OCI-LY1 (cell line): ENCODE measurements around the gene PDK4.

Experiments
- H2AFZ ChIP-seq: fragments of 200-600 bp; sonication (generic), shearing (Covaris generic); 2 replicates; pipeline ENCODE4 v1.6.0; 2014; ENCODE audit warnings: antibody characterized with exemption, mild to moderate bottlenecking, low read length
- H3F3A ChIP-seq: fragments of 200-600 bp; sonication (generic), shearing (Covaris generic); 2 replicates; pipeline ENCODE4 v1.6.0; 2014; ENCODE audit warnings: mild to moderate bottlenecking, antibody characterized with exemption, low read length, moderate library complexity; ENCODE audit not compliant: insufficient read depth
- H3K27ac ChIP-seq: fragments of 200-600 bp; sonication (generic); 2 replicates; pipeline ENCODE4 v1.5.1; 2014; ENCODE audit warnings: low read length, mixed run types, mild to moderate bottlenecking, low read depth; ENCODE audit not compliant: poor library complexity, severe bottlenecking
- H3K27me3 ChIP-seq: fragments of 200-600 bp; sonication (generic); 2 replicates; pipeline ENCODE4 v1.6.0; 2014; ENCODE audit warnings: antibody characterized with exemption, mild to moderate bottlenecking, low read length, moderate library complexity; ENCODE audit not compliant: insufficient read depth
- H3K36me3 ChIP-seq: fragments of 200-600 bp; sonication (generic); 2 replicates; pipeline ENCODE4 v1.6.1; 2014; ENCODE audit warnings: mild to moderate bottlenecking, antibody characterized with exemption, low read length, moderate library complexity, mixed read lengths; ENCODE audit not compliant: insufficient read depth
- H3K4me1 ChIP-seq: fragments of 200-600 bp; sonication (generic); 2 replicates; pipeline ENCODE4 v1.5.1; 2014; ENCODE audit warnings: mild to moderate bottlenecking, low read length, moderate library complexity; ENCODE audit not compliant: insufficient read depth, severe bottlenecking
- H3K4me2 ChIP-seq: fragments of 200-600 bp; sonication (generic), shearing (Covaris generic); 2 replicates; pipeline ENCODE4 v1.6.1; 2014; ENCODE audit warnings: low read length
- H3K4me3 ChIP-seq: fragments of 200-600 bp; sonication (generic); 2 replicates; pipeline ENCODE4 v1.5.1; 2014; ENCODE audit warnings: low read length, low read depth, mild to moderate bottlenecking, mixed read lengths; ENCODE audit not compliant: poor library complexity, severe bottlenecking
- H3K79me2 ChIP-seq: fragments of 200-600 bp; shearing (Covaris generic); 2 replicates; pipeline ENCODE4 v1.6.1; 2016; ENCODE audit warnings: mixed run types, low read length, mixed read lengths; ENCODE audit not compliant: insufficient read depth
- H3K9ac ChIP-seq: fragments of 200-600 bp; sonication (generic), shearing (Covaris generic); 2 replicates; pipeline ENCODE4 v1.6.1; 2014; ENCODE audit warnings: mild to moderate bottlenecking, low read length, mixed read lengths
- H3K9me2 ChIP-seq: fragments of 200-600 bp; sonication (generic), shearing (Covaris generic); 2 replicates; pipeline ENCODE4 v1.6.1; 2014; ENCODE audit warnings: low read depth, mild to moderate bottlenecking, low read length, mixed read lengths
- H3K9me3 ChIP-seq: fragments of 200-600 bp; shearing (Covaris generic); 2 replicates; pipeline ENCODE4 v1.6.1; 2014; ENCODE audit warnings: low read length, mixed read lengths
- H4K20me1 ChIP-seq: fragments of 200-600 bp; sonication (generic), shearing (Covaris generic); 2 replicates; pipeline ENCODE4 v1.6.0; 2016; ENCODE audit warnings: mild to moderate bottlenecking, low read length; ENCODE audit not compliant: insufficient read depth
- EZH2 ChIP-seq: fragments of 200-600 bp; sonication (generic), shearing (Covaris generic); IDR thresholded peaks from 2 replicates; pipeline ENCODE4 v1.8.0; 2017; ENCODE audit warnings: borderline replicate concordance, mixed run types, mild to moderate bottlenecking, antibody characterized with exemption, low read length, moderate library complexity, mixed read lengths
- TF ChIP-seq, protein P1 (sequence below): fragments of 200-600 bp; sonication (generic), shearing (Covaris generic); IDR thresholded peaks from 2 replicates; pipeline ENCODE4 v1.5.1; 2017; ENCODE audit warnings: mild to moderate bottlenecking, antibody characterized with exemption, low read length, moderate library complexity, mixed read lengths

PDK4 gene

DNA sequence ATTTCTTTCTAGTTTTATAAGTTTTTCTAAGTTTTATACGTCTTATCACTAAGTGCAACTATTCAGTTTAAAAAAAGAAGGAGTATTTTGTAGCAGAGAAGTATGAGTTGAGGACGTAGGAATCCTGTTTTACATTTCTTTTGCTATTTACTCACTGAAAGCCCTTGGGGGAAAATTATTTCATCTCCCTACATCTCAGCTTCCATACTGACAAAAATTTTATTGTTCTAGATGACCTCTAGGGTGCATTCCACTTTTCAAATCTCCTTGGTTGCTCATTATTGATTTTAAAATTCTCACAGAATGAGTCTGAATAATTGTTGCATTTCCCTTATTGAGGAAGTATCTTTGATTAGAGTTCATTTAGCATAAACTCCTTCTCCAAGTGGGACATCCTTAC, 14.9 kb upstream of the PDK4 start:
- Histone ChIP-seq H3K79me2 (no peaks in the 10 kb centered on the region), H3K4me2 (no peak overlapping the region), H2AFZ (no peak overlapping the region), H3K9me3 (no peaks in the 10 kb centered on the region), H3K4me1 (peaks cover 26% of the 10 kb centered on the region), H3K9me2 (no peaks in the 10 kb centered on the region), H3K9ac (no peak overlapping the region), H4K20me1 (no peaks in the 10 kb centered on the region), H3F3A (no peaks in the 10 kb centered on the region), H3K27me3 (no peaks in the 10 kb centered on the region), H3K4me3 (no peak overlapping the region), H3K27ac (no peak overlapping the region), H3K36me3 (no peaks in the 10 kb centered on the region)
- no peak for TF ChIP-seq EZH2
- TF ChIP-seq, protein P1, sequence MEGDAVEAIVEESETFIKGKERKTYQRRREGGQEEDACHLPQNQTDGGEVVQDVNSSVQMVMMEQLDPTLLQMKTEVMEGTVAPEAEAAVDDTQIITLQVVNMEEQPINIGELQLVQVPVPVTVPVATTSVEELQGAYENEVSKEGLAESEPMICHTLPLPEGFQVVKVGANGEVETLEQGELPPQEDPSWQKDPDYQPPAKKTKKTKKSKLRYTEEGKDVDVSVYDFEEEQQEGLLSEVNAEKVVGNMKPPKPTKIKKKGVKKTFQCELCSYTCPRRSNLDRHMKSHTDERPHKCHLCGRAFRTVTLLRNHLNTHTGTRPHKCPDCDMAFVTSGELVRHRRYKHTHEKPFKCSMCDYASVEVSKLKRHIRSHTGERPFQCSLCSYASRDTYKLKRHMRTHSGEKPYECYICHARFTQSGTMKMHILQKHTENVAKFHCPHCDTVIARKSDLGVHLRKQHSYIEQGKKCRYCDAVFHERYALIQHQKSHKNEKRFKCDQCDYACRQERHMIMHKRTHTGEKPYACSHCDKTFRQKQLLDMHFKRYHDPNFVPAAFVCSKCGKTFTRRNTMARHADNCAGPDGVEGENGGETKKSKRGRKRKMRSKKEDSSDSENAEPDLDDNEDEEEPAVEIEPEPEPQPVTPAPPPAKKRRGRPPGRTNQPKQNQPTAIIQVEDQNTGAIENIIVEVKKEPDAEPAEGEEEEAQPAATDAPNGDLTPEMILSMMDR = no peak

DNA sequence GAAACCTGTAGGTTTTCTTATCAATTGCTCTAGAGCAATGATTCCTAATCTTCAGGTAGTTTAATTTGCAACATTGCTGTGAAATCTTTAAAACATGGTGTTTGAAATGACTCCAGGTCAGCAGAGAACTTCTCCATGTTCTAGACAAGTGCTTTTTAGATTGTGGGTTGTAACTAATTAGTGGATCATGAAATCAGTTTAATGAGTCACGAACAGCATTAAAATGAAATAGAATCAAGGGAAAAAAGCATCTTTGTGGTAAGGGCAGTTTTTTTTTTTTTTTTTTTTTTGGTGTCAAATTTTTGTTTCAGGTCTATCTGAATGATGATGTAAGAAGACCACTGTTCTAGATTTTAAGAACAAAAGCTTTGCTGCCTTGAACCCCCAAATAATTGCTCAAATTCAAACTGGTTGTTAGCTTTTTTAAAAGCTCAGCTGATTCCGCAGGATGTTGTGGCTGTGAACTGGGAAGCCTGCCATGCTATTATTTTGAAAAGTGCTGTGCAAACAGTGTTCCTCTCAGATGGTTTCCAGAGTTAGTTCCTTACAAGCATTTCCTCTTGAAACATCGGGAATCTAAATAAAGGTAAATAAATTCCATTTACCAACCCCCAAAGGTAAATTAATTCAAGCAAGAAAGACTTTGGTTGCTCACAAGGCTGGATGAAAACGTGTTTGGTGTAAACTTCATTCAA, 13.1 kb upstream of the PDK4 start:
- Histone ChIP-seq H3K9me3 (no peaks in the 10 kb centered on the region), H3K4me1 (peaks cover 26% of the 10 kb centered on the region), H3K79me2 (no peaks in the 10 kb centered on the region), H4K20me1 (no peaks in the 10 kb centered on the region), H3K9me2 (no peaks in the 10 kb centered on the region), H3K4me3 (peak overlapping the region; percentile 20), H3K36me3 (no peaks in the 10 kb centered on the region), H3K4me2 (peak overlapping the region; percentile 57), H3F3A (no peaks in the 10 kb centered on the region), H2AFZ (no peak overlapping the region), H3K9ac (no peak overlapping the region), H3K27me3 (no peaks in the 10 kb centered on the region), H3K27ac (peak overlapping the region; percentile 79)
- TF ChIP-seq, protein P1 = no peak
- TF ChIP-seq EZH2 = no peak

DNA sequence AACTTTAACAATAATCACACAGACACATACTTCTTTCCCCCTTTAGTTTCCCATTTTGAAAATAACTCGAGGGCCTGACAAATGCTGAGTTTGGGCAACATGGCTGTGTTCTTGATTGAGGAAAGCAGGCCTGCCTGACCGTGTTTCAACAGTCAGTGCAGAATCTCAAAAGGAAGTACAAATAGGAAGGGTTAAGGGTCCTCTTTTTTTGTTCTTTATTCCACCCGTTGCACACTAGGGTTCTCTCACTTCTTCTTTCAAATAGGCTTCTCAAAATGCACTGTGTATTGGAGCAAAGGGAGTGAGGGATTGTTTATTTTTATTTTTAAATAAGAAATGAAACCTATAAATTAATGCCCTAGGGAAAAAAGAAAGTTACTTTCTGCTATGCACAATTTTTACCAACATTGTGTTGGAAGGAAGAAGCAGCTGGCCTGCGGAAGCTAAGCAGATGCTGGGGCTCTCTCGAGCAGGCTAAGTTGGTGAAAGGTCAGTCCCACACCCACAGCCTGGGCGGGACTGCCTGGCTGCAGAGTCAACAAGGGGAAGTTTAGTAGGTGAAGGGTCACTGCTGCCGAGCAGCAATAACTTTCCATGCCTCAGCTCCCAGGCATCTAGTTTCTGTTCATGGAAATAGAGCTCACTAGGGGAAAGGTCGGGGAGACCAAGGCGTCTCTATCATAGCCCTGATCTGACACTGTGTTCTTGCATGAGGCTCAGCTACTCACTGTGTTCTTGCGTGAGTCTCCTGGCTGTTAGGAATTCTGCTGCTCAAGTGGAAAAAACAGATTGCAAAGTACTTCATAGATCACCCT, 12.2 kb upstream of the PDK4 start:
- Histone ChIP-seq H3K79me2 (no peaks in the 10 kb centered on the region), H3K27me3 (no peaks in the 10 kb centered on the region), H3K36me3 (no peaks in the 10 kb centered on the region), H3F3A (no peaks in the 10 kb centered on the region), H3K9ac (no peak overlapping the region; the same call in 1 of the 2 replicates), H3K4me1 (peaks cover 26% of the 10 kb centered on the region), H2AFZ (peak overlapping the region; percentile 43; the same call in 1 of the 2 replicates), H3K27ac (peak overlapping the region; percentile 79), H4K20me1 (no peaks in the 10 kb centered on the region), H3K9me2 (no peaks in the 10 kb centered on the region), H3K9me3 (no peaks in the 10 kb centered on the region), H3K4me2 (peak overlapping the region; percentile 57), H3K4me3 (peak overlapping the region; percentile 20)
- TF ChIP-seq, protein P1 = no peak
- no peak for TF ChIP-seq EZH2
